Muscle layer of duodenum (tissue), 2 donors: Measurements from ENCODE around the gene TSSK6.

ENCODE experiments used
- H3K27ac ChIP-seq: one replicate; pipeline ENCODE4 v1.7.0; 2013; ENCODE audit warnings: mild to moderate bottlenecking, low read length
- H3K27me3 ChIP-seq: one replicate; pipeline ENCODE4 v1.7.0; 2013; ENCODE audit warnings: low read depth, mild to moderate bottlenecking, control low read depth, low read length
- H3K36me3 ChIP-seq, 2 donors: one replicate each; pipeline ENCODE4 v1.7.0; 2013; ENCODE audit warnings: low read length in 2 of 2, control low read depth in 1 of 2, mild to moderate bottlenecking in 1 of 2; ENCODE audit not compliant: insufficient read depth in 2 of 2, control insufficient read depth in 1 of 2
- H3K4me1 ChIP-seq, 2 donors: one replicate each; pipeline ENCODE4 v1.7.0; 2013; ENCODE audit warnings: low read length in 2 of 2, mild to moderate bottlenecking in 2 of 2, control low read depth in 1 of 2, moderate library complexity in 1 of 2; ENCODE audit not compliant: insufficient read depth in 2 of 2, control insufficient read depth in 1 of 2
- H3K4me3 ChIP-seq, 2 donors: one replicate each; pipeline ENCODE4 v1.7.0; 2013; ENCODE audit warnings: low read length in 2 of 2, low read depth in 1 of 2, mild to moderate bottlenecking in 1 of 2
- H3K9me3 ChIP-seq, 2 donors: one replicate each; pipeline ENCODE4 v1.7.0; 2013; ENCODE audit warnings: low read length in 2 of 2, control low read depth in 1 of 2, mild to moderate bottlenecking in 1 of 2; ENCODE audit not compliant: control insufficient read depth in 1 of 2
- donor health status: healthy.

TSSK6 gene

GRCh38 chr19:19535311-19536191, 20.2 kb upstream of the TSSK6 start:
- H3K4me1 ChIP-seq, result peaks cover 5 to 37% of the 10 kb centered on the region in 2 donors
- H3K36me3 ChIP-seq, result peaks cover 0 to 3% of the 10 kb centered on the region in 2 donors
- H3K9me3 ChIP-seq, result no peaks in the 10 kb centered on the region
- peaks cover 14% of the 10 kb centered on the region for H3K27me3 ChIP-seq
- no peak overlapping the region for H3K4me3 ChIP-seq
- H3K27ac ChIP-seq, result no peak overlapping the region

- H3K27me3 ChIP-seq, result peaks cover 14% of the 10 kb centered on the region
These were observed 19.4 kb upstream of the TSSK6 start for GRCh38 chr19:19534556-19535265.

DNA sequence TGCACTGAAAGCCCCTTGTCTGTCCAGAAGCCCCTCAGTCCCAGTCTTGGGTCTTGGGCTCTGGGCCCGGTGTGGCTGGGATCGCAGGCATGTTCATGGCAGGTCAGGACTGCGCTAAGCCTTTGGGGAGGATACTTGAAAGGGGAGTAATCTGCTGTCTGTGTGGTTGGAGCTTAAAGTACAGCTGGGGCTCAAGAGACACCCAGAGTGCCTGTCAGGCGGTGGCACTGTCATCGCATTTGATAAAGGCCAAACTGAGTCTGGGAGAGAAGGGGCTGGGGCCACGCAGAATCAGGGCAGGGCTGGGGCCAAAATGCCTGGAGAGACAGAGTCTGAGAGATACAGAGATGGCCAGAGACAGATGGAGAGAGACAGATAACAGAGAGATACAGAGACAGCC, 18.5 kb upstream of the TSSK6 start:
- no peak overlapping the region for H3K4me3 ChIP-seq
- H3K27ac ChIP-seq, result no peak overlapping the region
- peaks cover 4 to 32% of the 10 kb centered on the region in 2 donors for H3K4me1 ChIP-seq
- no peaks in the 10 kb centered on the region for H3K9me3 ChIP-seq
- peaks cover 0 to 3% of the 10 kb centered on the region in 2 donors for H3K36me3 ChIP-seq
- peaks cover 11% of the 10 kb centered on the region for H3K27me3 ChIP-seq

More at GRCh38 chr19:19534556-19535265, 19.4 kb upstream of the TSSK6 start:
- H3K36me3 ChIP-seq, result peaks cover 0 to 3% of the 10 kb centered on the region in 2 donors
- peaks cover 5 to 31% of the 10 kb centered on the region in 2 donors for H3K4me1 ChIP-seq
- H3K27ac ChIP-seq, result no peak overlapping the region
- no peaks in the 10 kb centered on the region for H3K9me3 ChIP-seq
- H3K4me3 ChIP-seq, result no peak overlapping the region

DNA sequence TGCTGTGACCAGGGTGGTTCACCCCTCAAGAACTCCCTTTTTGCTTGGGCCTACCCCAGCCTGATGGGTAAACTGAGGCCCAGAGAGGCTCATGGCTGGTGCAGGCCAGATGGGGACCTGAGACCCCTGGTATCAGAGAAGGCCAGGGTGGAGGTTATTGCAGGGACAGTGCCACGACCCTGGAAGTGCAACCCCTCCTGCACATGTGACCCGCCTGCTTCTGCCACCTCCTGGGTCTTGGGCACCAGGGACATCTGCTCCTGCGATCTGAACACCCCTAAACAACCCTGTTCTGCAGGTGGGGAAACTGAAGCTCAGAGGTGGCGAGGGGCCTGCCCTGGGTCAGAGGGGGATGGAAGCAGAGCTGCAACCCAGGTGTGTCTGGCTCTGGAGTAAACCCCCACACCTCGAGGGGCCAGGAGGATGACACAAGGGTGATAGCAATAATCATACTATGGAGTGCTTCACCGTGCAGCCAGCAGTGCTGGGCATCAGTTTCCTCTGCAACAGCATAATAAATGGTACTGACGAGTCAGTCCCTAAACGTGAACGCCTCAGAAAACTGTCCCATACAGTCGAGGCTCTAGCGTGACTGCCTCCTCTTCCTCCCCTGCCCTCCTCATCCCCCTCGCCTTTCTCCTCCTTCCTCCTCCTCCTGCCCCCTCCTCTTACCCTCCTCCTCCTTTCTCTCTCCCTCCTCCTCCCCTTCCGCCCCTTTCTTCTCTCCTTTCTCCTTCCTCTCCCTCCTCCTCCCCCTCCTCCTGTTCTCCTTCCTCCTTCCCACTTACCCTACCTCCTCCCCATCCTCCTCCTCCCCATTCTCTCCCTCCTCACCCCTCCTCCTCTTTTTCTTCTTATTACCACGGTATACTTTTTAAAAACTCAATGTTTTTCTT, 17.7 kb upstream of the TSSK6 start:
- Histone ChIP-seq H3K4me3 (no peak overlapping the region), H3K36me3 (peaks cover 0 to 4% of the 10 kb centered on the region in 2 donors), H3K4me1 (peaks cover 0 to 24% of the 10 kb centered on the region in 2 donors), H3K9me3 (no peaks in the 10 kb centered on the region), H3K27me3 (peaks cover 3% of the 10 kb centered on the region), H3K27ac (no peak overlapping the region)

GRCh38 chr19:19531951-19532805, 16.8 kb upstream of the TSSK6 start:
- no peak overlapping the region for H3K4me3 ChIP-seq
- H3K36me3 ChIP-seq, result peaks cover 0 to 13% of the 10 kb centered on the region in 2 donors
- no peaks in the 10 kb centered on the region for H3K27me3 ChIP-seq
- H3K27ac ChIP-seq, result no peak overlapping the region
- H3K4me1 ChIP-seq, result peaks cover 0 to 16% of the 10 kb centered on the region in 2 donors
- H3K9me3 ChIP-seq, result no peaks in the 10 kb centered on the region

DNA sequence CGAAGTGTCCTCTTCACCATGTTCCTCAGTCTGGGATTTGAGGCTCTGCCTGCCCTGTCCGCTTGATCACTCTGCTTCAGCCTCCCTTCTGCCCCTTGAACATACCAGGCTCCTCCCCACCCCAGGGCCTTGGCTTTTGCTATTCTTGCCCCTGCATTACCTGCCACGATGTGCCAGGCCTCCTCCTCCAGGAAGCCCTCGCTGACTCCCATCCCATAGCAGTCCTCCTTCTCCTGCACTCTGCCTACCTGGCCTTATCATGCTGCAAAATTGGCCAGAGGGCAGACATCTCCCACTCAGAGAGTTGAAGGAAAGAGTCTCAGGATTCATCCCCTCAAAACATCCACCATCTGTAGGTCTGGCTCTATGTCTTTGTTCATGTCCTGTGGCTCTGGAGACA, 15.5 kb upstream of the TSSK6 start:
- no peak overlapping the region for H3K4me3 ChIP-seq
- no peak overlapping the region for H3K27ac ChIP-seq
- H3K27me3 ChIP-seq, result no peaks in the 10 kb centered on the region
- H3K9me3 ChIP-seq, result no peaks in the 10 kb centered on the region
- H3K36me3 ChIP-seq, result peaks cover 0 to 24% of the 10 kb centered on the region in 2 donors
- peaks cover 0 to 14% of the 10 kb centered on the region in 2 donors for H3K4me1 ChIP-seq

GRCh38 chr19:19530423-19530804, 15.1 kb upstream of the TSSK6 start:
- Histone ChIP-seq H3K36me3 (peaks cover 0 to 24% of the 10 kb centered on the region in 2 donors), H3K9me3 (no peaks in the 10 kb centered on the region), H3K27me3 (no peaks in the 10 kb centered on the region), H3K4me3 (no peak overlapping the region), H3K27ac (no peak overlapping the region), H3K4me1 (peaks cover 0 to 14% of the 10 kb centered on the region in 2 donors)

GRCh38 chr19:19529783-19530422, 14.6 kb upstream of the TSSK6 start:
- Histone ChIP-seq H3K36me3 (peaks cover 0 to 22% of the 10 kb centered on the region in 2 donors), H3K4me1 (peaks cover 0 to 14% of the 10 kb centered on the region in 2 donors), H3K27me3 (no peaks in the 10 kb centered on the region), H3K4me3 (no peak overlapping the region), H3K9me3 (no peaks in the 10 kb centered on the region), H3K27ac (no peak overlapping the region)

- H3K9me3 ChIP-seq, result no peaks in the 10 kb centered on the region
- peaks cover 3 to 27% of the 10 kb centered on the region in 2 donors for H3K36me3 ChIP-seq
- H3K27ac ChIP-seq, result no peak within 1 kb of the TSS
- H3K4me1 ChIP-seq, result peaks cover 0 to 14% of the 10 kb centered on the region in 2 donors
- H3K4me3 ChIP-seq, result no peak within 1 kb of the TSS
- no peaks in the 10 kb centered on the region for H3K27me3 ChIP-seq
These were observed 13.6 kb upstream of the TSSK6 start, which contains the start of gene YJEFN3 for GRCh38 chr19:19528721-19529490. TSS of gene YJEFN3 (plus strand) at chr19:19528911. CDS start at chr19:19528933, 22 bp downstream.
